WTC11 (cell line): ENCODE measurements around the gene NCLN.

ENCODE experiments used
- CBFB ChIP-seq: sonication (generic); formaldehyde crosslinking; IDR thresholded peaks from 2 replicates; pipeline ENCODE4 v1.8.1; 2022; ENCODE audit warnings: mild to moderate bottlenecking, low read depth, missing genetic modification reagents
- CREB1 ChIP-seq: sonication (generic); formaldehyde crosslinking; IDR thresholded peaks from 2 replicates; pipeline ENCODE4 v1.8.0; 2023; ENCODE audit warnings: mild to moderate bottlenecking, missing genetic modification reagents
- ESRRA ChIP-seq: sonication (generic); formaldehyde crosslinking; IDR thresholded peaks from 2 replicates; pipeline ENCODE4 v1.8.1; 2022; ENCODE audit warnings: mild to moderate bottlenecking, missing genetic modification reagents, borderline replicate concordance
- NFYB ChIP-seq: sonication (generic); formaldehyde crosslinking; conservative IDR thresholded peaks from 2 replicates; pipeline ENCODE4 v1.8.0; 2022; ENCODE audit warnings: low read depth, missing genetic modification reagents
- NR1H2 ChIP-seq: sonication (generic); formaldehyde crosslinking; IDR thresholded peaks from 2 replicates; pipeline ENCODE4 v1.9.0; 2021; ENCODE audit warnings: mild to moderate bottlenecking, moderate library complexity, missing genetic modification reagents
- NR3C1 ChIP-seq: sonication (generic); formaldehyde crosslinking; conservative IDR thresholded peaks from 2 replicates; pipeline ENCODE4 v1.8.1; 2023; ENCODE audit warnings: low read depth, mild to moderate bottlenecking, missing genetic modification reagents
- SP1 ChIP-seq: sonication (generic); formaldehyde crosslinking; conservative IDR thresholded peaks from 2 replicates; pipeline ENCODE4 v1.8.1; 2022; ENCODE audit warnings: missing genetic modification reagents
- TF ChIP-seq, protein P1 (sequence below): fragments of 200-600 bp; IDR thresholded peaks from 2 replicates; pipeline ENCODE4 v1.8.0; 2022; ENCODE audit warnings: antibody characterized with exemption
- TF ChIP-seq, protein P2 (sequence below): sonication (generic); formaldehyde crosslinking; IDR thresholded peaks from 2 replicates; pipeline ENCODE4 v1.8.0; 2022; ENCODE audit warnings: mild to moderate bottlenecking, missing genetic modification reagents
- TF ChIP-seq, protein P3 (sequence below): sonication (generic); formaldehyde crosslinking; IDR thresholded peaks from 2 replicates; pipeline ENCODE4 v1.8.1; 2023; ENCODE audit warnings: mild to moderate bottlenecking, missing genetic modification reagents, moderate library complexity
- TF ChIP-seq, protein P4 (sequence below): sonication (generic); formaldehyde crosslinking; IDR thresholded peaks from 2 replicates; pipeline ENCODE4 v1.8.0; 2023; ENCODE audit warnings: mild to moderate bottlenecking, missing genetic modification reagents
- TF ChIP-seq, protein P5 (sequence below): sonication (generic); formaldehyde crosslinking; IDR thresholded peaks from 2 replicates; pipeline ENCODE4 v1.8.1; 2022; ENCODE audit warnings: low read depth, missing genetic modification reagents, borderline replicate concordance
- TF ChIP-seq, protein P6 (sequence below): fragments of 250-450 bp; sonication (Bioruptor Pico); IDR thresholded peaks from 2 replicates; pipeline ENCODE4 v2.1.2; 2022; ENCODE audit warnings: mild to moderate bottlenecking, moderate library complexity

DNA sequence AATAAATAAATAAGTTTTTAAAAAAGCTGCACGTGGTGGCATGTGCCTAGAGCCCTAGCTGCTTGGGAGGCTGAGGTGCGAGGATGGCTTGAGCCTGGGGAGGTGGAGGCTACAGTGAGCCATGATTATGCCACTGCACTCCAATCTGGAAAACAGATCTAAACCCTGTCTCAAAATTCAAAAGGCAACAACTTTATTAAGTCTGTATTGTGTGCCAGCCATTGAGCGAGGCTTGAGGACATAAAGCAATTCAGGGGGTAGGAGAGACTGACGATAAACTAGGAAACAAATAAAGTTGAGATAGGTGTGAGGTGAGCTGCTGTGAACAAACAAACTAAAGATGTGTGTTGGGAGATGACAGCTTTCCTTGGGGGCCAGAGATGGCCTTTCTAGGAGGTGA is 47.4 kb downstream of the NCLN start:
- TF ChIP-seq, protein P1, sequence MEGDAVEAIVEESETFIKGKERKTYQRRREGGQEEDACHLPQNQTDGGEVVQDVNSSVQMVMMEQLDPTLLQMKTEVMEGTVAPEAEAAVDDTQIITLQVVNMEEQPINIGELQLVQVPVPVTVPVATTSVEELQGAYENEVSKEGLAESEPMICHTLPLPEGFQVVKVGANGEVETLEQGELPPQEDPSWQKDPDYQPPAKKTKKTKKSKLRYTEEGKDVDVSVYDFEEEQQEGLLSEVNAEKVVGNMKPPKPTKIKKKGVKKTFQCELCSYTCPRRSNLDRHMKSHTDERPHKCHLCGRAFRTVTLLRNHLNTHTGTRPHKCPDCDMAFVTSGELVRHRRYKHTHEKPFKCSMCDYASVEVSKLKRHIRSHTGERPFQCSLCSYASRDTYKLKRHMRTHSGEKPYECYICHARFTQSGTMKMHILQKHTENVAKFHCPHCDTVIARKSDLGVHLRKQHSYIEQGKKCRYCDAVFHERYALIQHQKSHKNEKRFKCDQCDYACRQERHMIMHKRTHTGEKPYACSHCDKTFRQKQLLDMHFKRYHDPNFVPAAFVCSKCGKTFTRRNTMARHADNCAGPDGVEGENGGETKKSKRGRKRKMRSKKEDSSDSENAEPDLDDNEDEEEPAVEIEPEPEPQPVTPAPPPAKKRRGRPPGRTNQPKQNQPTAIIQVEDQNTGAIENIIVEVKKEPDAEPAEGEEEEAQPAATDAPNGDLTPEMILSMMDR, result no peak
- TF ChIP-seq, protein P2, sequence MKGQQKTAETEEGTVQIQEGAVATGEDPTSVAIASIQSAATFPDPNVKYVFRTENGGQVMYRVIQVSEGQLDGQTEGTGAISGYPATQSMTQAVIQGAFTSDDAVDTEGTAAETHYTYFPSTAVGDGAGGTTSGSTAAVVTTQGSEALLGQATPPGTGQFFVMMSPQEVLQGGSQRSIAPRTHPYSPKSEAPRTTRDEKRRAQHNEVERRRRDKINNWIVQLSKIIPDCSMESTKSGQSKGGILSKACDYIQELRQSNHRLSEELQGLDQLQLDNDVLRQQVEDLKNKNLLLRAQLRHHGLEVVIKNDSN (CRISPR knock-in tag), result no peak
- TF ChIP-seq, protein P3, sequence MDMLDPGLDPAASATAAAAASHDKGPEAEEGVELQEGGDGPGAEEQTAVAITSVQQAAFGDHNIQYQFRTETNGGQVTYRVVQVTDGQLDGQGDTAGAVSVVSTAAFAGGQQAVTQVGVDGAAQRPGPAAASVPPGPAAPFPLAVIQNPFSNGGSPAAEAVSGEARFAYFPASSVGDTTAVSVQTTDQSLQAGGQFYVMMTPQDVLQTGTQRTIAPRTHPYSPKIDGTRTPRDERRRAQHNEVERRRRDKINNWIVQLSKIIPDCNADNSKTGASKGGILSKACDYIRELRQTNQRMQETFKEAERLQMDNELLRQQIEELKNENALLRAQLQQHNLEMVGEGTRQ (CRISPR knock-in tag), result no peak
- TF ChIP-seq NFYB (no peak), NR1H2 (no peak), ESRRA (no peak), CBFB (CRISPR knock-in tag) (no peak), NR3C1 (CRISPR knock-in tag) (no peak), CREB1 (CRISPR knock-in tag) (no peak), SP1 (CRISPR knock-in tag) (no peak)
- TF ChIP-seq, protein P4, sequence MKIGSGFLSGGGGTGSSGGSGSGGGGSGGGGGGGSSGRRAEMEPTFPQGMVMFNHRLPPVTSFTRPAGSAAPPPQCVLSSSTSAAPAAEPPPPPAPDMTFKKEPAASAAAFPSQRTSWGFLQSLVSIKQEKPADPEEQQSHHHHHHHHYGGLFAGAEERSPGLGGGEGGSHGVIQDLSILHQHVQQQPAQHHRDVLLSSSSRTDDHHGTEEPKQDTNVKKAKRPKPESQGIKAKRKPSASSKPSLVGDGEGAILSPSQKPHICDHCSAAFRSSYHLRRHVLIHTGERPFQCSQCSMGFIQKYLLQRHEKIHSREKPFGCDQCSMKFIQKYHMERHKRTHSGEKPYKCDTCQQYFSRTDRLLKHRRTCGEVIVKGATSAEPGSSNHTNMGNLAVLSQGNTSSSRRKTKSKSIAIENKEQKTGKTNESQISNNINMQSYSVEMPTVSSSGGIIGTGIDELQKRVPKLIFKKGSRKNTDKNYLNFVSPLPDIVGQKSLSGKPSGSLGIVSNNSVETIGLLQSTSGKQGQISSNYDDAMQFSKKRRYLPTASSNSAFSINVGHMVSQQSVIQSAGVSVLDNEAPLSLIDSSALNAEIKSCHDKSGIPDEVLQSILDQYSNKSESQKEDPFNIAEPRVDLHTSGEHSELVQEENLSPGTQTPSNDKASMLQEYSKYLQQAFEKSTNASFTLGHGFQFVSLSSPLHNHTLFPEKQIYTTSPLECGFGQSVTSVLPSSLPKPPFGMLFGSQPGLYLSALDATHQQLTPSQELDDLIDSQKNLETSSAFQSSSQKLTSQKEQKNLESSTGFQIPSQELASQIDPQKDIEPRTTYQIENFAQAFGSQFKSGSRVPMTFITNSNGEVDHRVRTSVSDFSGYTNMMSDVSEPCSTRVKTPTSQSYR, result no peak
- TF ChIP-seq, protein P5, sequence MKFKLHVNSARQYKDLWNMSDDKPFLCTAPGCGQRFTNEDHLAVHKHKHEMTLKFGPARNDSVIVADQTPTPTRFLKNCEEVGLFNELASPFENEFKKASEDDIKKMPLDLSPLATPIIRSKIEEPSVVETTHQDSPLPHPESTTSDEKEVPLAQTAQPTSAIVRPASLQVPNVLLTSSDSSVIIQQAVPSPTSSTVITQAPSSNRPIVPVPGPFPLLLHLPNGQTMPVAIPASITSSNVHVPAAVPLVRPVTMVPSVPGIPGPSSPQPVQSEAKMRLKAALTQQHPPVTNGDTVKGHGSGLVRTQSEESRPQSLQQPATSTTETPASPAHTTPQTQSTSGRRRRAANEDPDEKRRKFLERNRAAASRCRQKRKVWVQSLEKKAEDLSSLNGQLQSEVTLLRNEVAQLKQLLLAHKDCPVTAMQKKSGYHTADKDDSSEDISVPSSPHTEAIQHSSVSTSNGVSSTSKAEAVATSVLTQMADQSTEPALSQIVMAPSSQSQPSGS (CRISPR knock-in tag), result no peak
- TF ChIP-seq, protein P6, sequence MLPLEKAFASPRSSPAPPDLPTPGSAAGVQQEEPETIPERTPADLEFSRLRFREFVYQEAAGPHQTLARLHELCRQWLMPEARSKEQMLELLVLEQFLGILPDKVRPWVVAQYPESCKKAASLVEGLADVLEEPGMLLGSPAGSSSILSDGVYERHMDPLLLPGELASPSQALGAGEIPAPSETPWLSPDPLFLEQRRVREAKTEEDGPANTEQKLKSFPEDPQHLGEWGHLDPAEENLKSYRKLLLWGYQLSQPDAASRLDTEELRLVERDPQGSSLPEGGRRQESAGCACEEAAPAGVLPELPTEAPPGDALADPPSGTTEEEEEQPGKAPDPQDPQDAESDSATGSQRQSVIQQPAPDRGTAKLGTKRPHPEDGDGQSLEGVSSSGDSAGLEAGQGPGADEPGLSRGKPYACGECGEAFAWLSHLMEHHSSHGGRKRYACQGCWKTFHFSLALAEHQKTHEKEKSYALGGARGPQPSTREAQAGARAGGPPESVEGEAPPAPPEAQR, result no peak
